B cell (primary cell): ENCODE measurements around the gene LIFR.

ENCODE experiments used
- EZH2 ChIP-seq: IDR thresholded peaks from 2 replicates; pipeline ENCODE4 v1.6.1; 2012; ENCODE audit warnings: borderline replicate concordance, low read depth, mild to moderate bottlenecking, moderate library complexity, low read length; ENCODE audit not compliant: insufficient read depth, poor library complexity, severe bottlenecking
- TF ChIP-seq, protein P1 (sequence below): fragments of 200-600 bp; IDR thresholded peaks from one replicate; pipeline ENCODE4 v1.8.0; 2022; ENCODE audit warnings: antibody characterized with exemption, mild to moderate bottlenecking

GRCh38 chr5:38593959-38594358, 37.5 kb upstream of the LIFR start:
- TF ChIP-seq, protein P1, sequence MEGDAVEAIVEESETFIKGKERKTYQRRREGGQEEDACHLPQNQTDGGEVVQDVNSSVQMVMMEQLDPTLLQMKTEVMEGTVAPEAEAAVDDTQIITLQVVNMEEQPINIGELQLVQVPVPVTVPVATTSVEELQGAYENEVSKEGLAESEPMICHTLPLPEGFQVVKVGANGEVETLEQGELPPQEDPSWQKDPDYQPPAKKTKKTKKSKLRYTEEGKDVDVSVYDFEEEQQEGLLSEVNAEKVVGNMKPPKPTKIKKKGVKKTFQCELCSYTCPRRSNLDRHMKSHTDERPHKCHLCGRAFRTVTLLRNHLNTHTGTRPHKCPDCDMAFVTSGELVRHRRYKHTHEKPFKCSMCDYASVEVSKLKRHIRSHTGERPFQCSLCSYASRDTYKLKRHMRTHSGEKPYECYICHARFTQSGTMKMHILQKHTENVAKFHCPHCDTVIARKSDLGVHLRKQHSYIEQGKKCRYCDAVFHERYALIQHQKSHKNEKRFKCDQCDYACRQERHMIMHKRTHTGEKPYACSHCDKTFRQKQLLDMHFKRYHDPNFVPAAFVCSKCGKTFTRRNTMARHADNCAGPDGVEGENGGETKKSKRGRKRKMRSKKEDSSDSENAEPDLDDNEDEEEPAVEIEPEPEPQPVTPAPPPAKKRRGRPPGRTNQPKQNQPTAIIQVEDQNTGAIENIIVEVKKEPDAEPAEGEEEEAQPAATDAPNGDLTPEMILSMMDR = no peak
- TF ChIP-seq EZH2 = no peak
